Left ventricle myocardium inferior (tissue), 1 donor: ENCODE data around the gene C10orf90. TPM values are rescaled to one million over a fixed set of nuclear protein-coding genes. Genes with fewer than 3 reads are reported as not detected.

Experiments
- DNase-seq: peaks from one replicate; pipeline ENCODE4 v3.0.0-alpha.2; 2020
- H3K27ac ChIP-seq: fragments of 200-600 bp; replicated peaks from 2 replicates; pipeline ENCODE4 v1.8.0; 2021
- H3K27me3 ChIP-seq: fragments of 200-600 bp; 2 replicates; pipeline ENCODE4 v1.8.0; 2021; ENCODE audit warnings: low read depth
- H3K36me3 ChIP-seq: fragments of 200-600 bp; 2 replicates; pipeline ENCODE4 v1.8.0; 2021
- H3K4me1 ChIP-seq: fragments of 200-600 bp; 2 replicates; pipeline ENCODE4 v1.8.0; 2021
- H3K4me3 ChIP-seq: fragments of 200-600 bp; 2 replicates; pipeline ENCODE4 v1.8.0; 2021; ENCODE audit warnings: mild to moderate bottlenecking, moderate library complexity
- H3K9me3 ChIP-seq: fragments of 200-600 bp; replicated peaks from 2 replicates; pipeline ENCODE4 v1.8.0; 2021
- CTCF ChIP-seq: fragments of 200-600 bp; IDR thresholded peaks from 2 replicates; pipeline ENCODE4 v1.8.0; 2021; ENCODE audit warnings: antibody characterized with exemption, mild to moderate bottlenecking, borderline replicate concordance
- intact Hi-C: fragments of 100-400 bp; cut with micrococcal nuclease; formaldehyde crosslinking; loops from one replicate; pipeline ENCODE4 v1.11.0; 2022
- total RNA-seq: library from RNA; stranded (reverse); fragmentation: NEBNext Ultra II Directional; extraction: Animal tissue kit (Norgen Biotek cat#: 25700); gene quantifications from one replicate; pipeline ENCODE4 v1.2.1, GENCODE V29; 2021
- donor health status: DM: no; HTN: yes; CAD: no; lungs with severe emphysema.

C10orf90 gene
- total RNA-seq, 1 donor from 2014 or later = not detected

- Histone ChIP-seq H3K36me3 (no peaks in the 10 kb centered on the region), H3K9me3 (peaks cover 7% of the 10 kb centered on the region), H3K4me1 (peaks cover 6% of the 10 kb centered on the region), H3K4me3 (no peak overlapping the region), H3K27me3 (peaks cover 63% of the 10 kb centered on the region), H3K27ac (no peak overlapping the region)
- intact Hi-C loops = no loop called here
- TF ChIP-seq CTCF = no peak
- no peak for DNase-seq
Observed at GRCh38 chr10:126393076-126393475, 277.4 kb downstream of the C10orf90 start.

GRCh38 chr10:126392469-126392868 lies 278.0 kb downstream of the C10orf90 start:
- TF ChIP-seq CTCF = no peak
- Histone ChIP-seq H3K4me1 (peaks cover 12% of the 10 kb centered on the region), H3K27ac (no peak overlapping the region), H3K9me3 (peaks cover 7% of the 10 kb centered on the region), H3K27me3 (peaks cover 64% of the 10 kb centered on the region), H3K4me3 (no peak overlapping the region), H3K36me3 (no peaks in the 10 kb centered on the region)
- intact Hi-C loops = no loop called here
- no peak for DNase-seq

GRCh38 chr10:126392068-126392467 lies 278.4 kb downstream of the C10orf90 start:
- DNase-seq = no peak
- no peak for TF ChIP-seq CTCF
- intact Hi-C loops = no loop called here
- Histone ChIP-seq H3K4me1 (peaks cover 16% of the 10 kb centered on the region), H3K36me3 (no peaks in the 10 kb centered on the region), H3K4me3 (no peak overlapping the region), H3K27me3 (peaks cover 64% of the 10 kb centered on the region), H3K9me3 (peaks cover 7% of the 10 kb centered on the region), H3K27ac (no peak overlapping the region)

- Histone ChIP-seq H3K27me3 (peaks cover 64% of the 10 kb centered on the region), H3K4me1 (peaks cover 17% of the 10 kb centered on the region), H3K27ac (no peak overlapping the region), H3K4me3 (no peak overlapping the region), H3K36me3 (no peaks in the 10 kb centered on the region), H3K9me3 (peaks cover 7% of the 10 kb centered on the region)
- TF ChIP-seq CTCF = no peak
- intact Hi-C loops = no loop called here
- no peak for DNase-seq
Observed at GRCh38 chr10:126391192-126391885, 279.2 kb downstream of the C10orf90 start.

GRCh38 chr10:126390324-126390723 lies 280.2 kb downstream of the C10orf90 start:
- TF ChIP-seq CTCF = no peak
- H3K4me3 ChIP-seq = no peak overlapping the region
- intact Hi-C loops = no loop called here
- H3K4me1 ChIP-seq = peaks cover 17% of the 10 kb centered on the region
- H3K27me3 ChIP-seq = peaks cover 73% of the 10 kb centered on the region
- H3K36me3 ChIP-seq = no peaks in the 10 kb centered on the region
- no peak for DNase-seq
- H3K27ac ChIP-seq = no peak overlapping the region
- peaks cover 7% of the 10 kb centered on the region for H3K9me3 ChIP-seq
